Natural killer cell (primary cell): Measurements from ENCODE around the gene C1orf185. TPM values are rescaled to one million over a fixed set of nuclear protein-coding genes. Genes with fewer than 3 reads are reported as not detected.
"Not testable (repeated sequence)": the region's sequence is repeated elsewhere in the genome, so short reads cannot be mapped to it uniquely, and the experiment has no call there.

Experiments
- ATAC-seq, 3 donors: fragments of 150-1000 bp in 2 of 3; fragments of 200-7000 bp in 1 of 3; cut with Tn5 transposase; 1 replicate in 1 of 3; 2 replicates in 2 of 3; pipeline ENCODE4 v1.10.0; 2021; ENCODE audit warnings: mild to moderate bottlenecking in 2 of 3, moderate library complexity in 2 of 3
- DNase-seq, 2 donors: peaks; one replicate each; pipeline versions ENCODE4 v3.0.0 to v3.0.0-alpha.2; 2013 to 2021; ENCODE audit warnings: mixed read lengths in 1 of 2
- H3K27ac ChIP-seq: one replicate; pipeline ENCODE4 v1.5.1; 2013; ENCODE audit warnings: mild to moderate bottlenecking, low read length
- H3K27me3 ChIP-seq: one replicate; pipeline ENCODE4 v1.6.1; 2013; ENCODE audit warnings: low read length; ENCODE audit not compliant: control insufficient read depth, insufficient read depth
- H3K36me3 ChIP-seq: one replicate; pipeline ENCODE4 v1.6.1; 2013; ENCODE audit warnings: low read length; ENCODE audit not compliant: control insufficient read depth, insufficient read depth
- H3K4me1 ChIP-seq: one replicate; pipeline ENCODE4 v1.6.1; 2013; ENCODE audit warnings: low read length; ENCODE audit not compliant: control insufficient read depth, insufficient read depth
- H3K4me3 ChIP-seq: one replicate; pipeline ENCODE4 v1.5.1; 2013; ENCODE audit warnings: low read length
- H3K9me3 ChIP-seq: one replicate; pipeline ENCODE4 v1.6.1; 2013; ENCODE audit warnings: low read length; ENCODE audit not compliant: control insufficient read depth, insufficient read depth
- H3K27ac Mint-ChIP-seq, 2 donors: one replicate each; pipeline ENCODE4 v1.8.0; 2022; ENCODE audit warnings: mild to moderate bottlenecking in 2 of 2, mixed read lengths in 2 of 2, moderate library complexity in 1 of 2
- H3K27me3 Mint-ChIP-seq, 2 donors: one replicate each; pipeline ENCODE4 v1.8.0; 2022; ENCODE audit warnings: low read depth in 2 of 2, mixed read lengths in 2 of 2
- H3K36me3 Mint-ChIP-seq: one replicate; pipeline ENCODE4 v1.8.0; 2022; ENCODE audit warnings: mixed read lengths
- H3K4me1 Mint-ChIP-seq, 2 donors: one replicate each; pipeline ENCODE4 v1.8.0; 2022; ENCODE audit warnings: mixed read lengths in 2 of 2
- H3K4me3 Mint-ChIP-seq: one replicate; pipeline ENCODE4 v1.8.0; 2022; ENCODE audit warnings: mild to moderate bottlenecking, moderate library complexity, mixed read lengths
- H3K9me3 Mint-ChIP-seq, 2 donors: one replicate each; pipeline ENCODE4 v1.8.0; 2022; ENCODE audit warnings: mixed read lengths in 2 of 2
- WGBS: methylation state at CpG from one replicate; pipeline ENCODE4 v1.1.7; 2013; ENCODE audit warnings: missing lambda C conversion rate; ENCODE audit not compliant: insufficient coverage; 5-methylcytosine and 5-hydroxymethylcytosine counted together
- intact Hi-C: fragments of 100-400 bp; cut with micrococcal nuclease; formaldehyde crosslinking; loops from one replicate; pipeline ENCODE4 v1.14.2; 2022
- total RNA-seq, 4 donors: library from RNA; stranded (reverse); fragments of 120-200 nt in 1 of 4; gene quantifications; one replicate each; pipeline versions ENCODE4 v1.2.3 to v1.2.4, GENCODE V29; 2013 to 2022
- TF ChIP-seq, protein P1 (sequence below): fragments of 200-600 bp; IDR thresholded peaks from one replicate; pipeline ENCODE4 v1.8.0; 2022; ENCODE audit warnings: antibody characterized with exemption

C1orf185 gene
- total RNA-seq, 3 donors from 2014 or later (not counting 1 experiment from before 2014, with no cell fraction given), result not detected

DNA sequence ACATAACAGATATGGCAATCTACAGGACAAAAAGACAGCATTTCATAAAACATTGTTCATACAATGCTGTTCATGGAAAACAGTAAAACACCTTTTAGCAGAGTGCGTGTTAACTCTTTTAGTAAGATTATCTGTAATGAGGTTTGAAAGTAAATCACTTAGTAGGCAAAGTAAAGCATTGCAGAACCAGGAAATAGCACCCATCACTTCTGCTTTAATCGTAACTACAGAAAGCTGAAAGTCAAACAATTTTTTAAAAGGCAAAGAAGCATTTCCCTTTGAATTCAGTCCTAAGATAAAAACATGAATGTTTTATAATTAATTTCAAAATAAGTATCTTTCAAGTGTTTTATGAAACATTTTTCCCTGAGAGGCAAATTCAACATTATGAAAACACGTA, 70.8 kb downstream of the C1orf185 start:
- H3K27ac Mint-ChIP-seq, result no peak overlapping the region
- H3K4me1 ChIP-seq, result no peaks in the 10 kb centered on the region
- H3K9me3 Mint-ChIP-seq, result no peaks in the 10 kb centered on the region
- H3K36me3 Mint-ChIP-seq, result no peaks in the 10 kb centered on the region
- ATAC-seq (no peak), DNase-seq (no peak)
- peaks cover 0 to 5% of the 10 kb centered on the region in 2 donors for H3K4me1 Mint-ChIP-seq
- H3K9me3 ChIP-seq, result no peaks in the 10 kb centered on the region
- no peaks in the 10 kb centered on the region for H3K36me3 ChIP-seq
- peaks cover 20 to 25% of the 10 kb centered on the region in 2 donors for H3K27me3 Mint-ChIP-seq
- no peak overlapping the region for H3K4me3 Mint-ChIP-seq
- H3K27ac ChIP-seq, result no peak overlapping the region
- TF ChIP-seq, protein P1, sequence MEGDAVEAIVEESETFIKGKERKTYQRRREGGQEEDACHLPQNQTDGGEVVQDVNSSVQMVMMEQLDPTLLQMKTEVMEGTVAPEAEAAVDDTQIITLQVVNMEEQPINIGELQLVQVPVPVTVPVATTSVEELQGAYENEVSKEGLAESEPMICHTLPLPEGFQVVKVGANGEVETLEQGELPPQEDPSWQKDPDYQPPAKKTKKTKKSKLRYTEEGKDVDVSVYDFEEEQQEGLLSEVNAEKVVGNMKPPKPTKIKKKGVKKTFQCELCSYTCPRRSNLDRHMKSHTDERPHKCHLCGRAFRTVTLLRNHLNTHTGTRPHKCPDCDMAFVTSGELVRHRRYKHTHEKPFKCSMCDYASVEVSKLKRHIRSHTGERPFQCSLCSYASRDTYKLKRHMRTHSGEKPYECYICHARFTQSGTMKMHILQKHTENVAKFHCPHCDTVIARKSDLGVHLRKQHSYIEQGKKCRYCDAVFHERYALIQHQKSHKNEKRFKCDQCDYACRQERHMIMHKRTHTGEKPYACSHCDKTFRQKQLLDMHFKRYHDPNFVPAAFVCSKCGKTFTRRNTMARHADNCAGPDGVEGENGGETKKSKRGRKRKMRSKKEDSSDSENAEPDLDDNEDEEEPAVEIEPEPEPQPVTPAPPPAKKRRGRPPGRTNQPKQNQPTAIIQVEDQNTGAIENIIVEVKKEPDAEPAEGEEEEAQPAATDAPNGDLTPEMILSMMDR, result no peak
- intact Hi-C loops, result no loop called here
- 88% methylated on average over 2 of the region's 3 CpGs for WGBS
- no peak overlapping the region for H3K4me3 ChIP-seq
- H3K27me3 ChIP-seq, result peaks cover 4% of the 10 kb centered on the region

DNA sequence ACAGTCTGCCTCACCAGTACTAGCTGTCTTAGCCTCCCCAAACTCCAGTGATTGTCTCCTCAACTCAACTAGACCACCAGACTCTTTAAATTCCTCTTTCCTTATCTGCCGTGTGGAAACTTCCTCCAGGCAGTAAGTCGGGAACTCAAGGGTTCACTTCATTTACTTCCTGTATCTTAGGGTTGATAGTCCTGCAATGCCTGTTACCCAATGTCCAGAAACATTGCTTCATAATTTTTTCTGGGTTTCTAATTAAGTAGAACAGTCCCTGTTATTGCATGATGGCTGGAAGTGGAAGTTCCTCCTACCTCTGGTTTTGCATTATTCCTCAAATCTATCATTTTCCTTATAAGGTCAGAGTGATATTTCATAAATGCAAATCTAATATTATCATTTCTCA, 73.2 kb downstream of the C1orf185 start:
- H3K36me3 Mint-ChIP-seq, result no peaks in the 10 kb centered on the region
- peaks cover 26 to 32% of the 10 kb centered on the region in 2 donors for H3K27me3 Mint-ChIP-seq
- Histone ChIP-seq H3K4me3 (no peak overlapping the region), H3K36me3 (no peaks in the 10 kb centered on the region), H3K9me3 (no peaks in the 10 kb centered on the region), H3K4me1 (no peaks in the 10 kb centered on the region), H3K27ac (no peak overlapping the region), H3K27me3 (peaks cover 4% of the 10 kb centered on the region)
- DNase-seq (no peak), ATAC-seq (no peak)
- intact Hi-C loops, result no loop called here
- no peak overlapping the region for H3K27ac Mint-ChIP-seq
- H3K4me1 Mint-ChIP-seq, result peaks cover 0 to 5% of the 10 kb centered on the region in 2 donors
- H3K4me3 Mint-ChIP-seq, result no peak overlapping the region
- WGBS, result 3% methylated on average over 2 of the region's 2 CpGs
- no peaks in the 10 kb centered on the region for H3K9me3 Mint-ChIP-seq
- TF ChIP-seq, protein P1, result no peak

DNA sequence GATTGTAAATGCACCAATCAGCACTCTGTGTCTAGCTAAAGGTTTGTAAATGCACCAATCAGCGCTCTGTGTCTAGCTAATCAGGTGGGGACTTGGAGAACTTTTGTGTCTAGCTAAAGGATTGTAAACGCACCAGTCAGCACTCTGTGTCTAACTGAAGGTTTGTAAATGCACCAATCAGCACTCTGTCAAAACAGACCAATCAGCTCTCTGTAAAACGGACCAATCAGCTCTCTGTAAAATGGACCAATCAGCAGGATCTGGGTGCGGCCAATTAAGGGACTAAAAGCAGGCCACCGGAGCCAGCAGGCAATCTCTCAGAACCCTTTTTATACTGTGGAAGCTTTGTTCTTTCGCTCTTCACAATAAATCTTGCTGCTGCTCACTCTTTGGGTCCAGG, 76.0 kb downstream of the C1orf185 start:
- 96% methylated on average over 6 of the region's 6 CpGs for WGBS
- H3K9me3 ChIP-seq, H3K27ac Mint-ChIP-seq, H3K4me1 Mint-ChIP-seq, H3K36me3 ChIP-seq, DNase-seq, H3K4me3 ChIP-seq, H3K27me3 ChIP-seq, H3K4me3 Mint-ChIP-seq, ATAC-seq, H3K27ac ChIP-seq, H3K4me1 ChIP-seq, H3K9me3 Mint-ChIP-seq, H3K36me3 Mint-ChIP-seq, intact Hi-C loops: not testable (repeated sequence)
- H3K27me3 Mint-ChIP-seq, result peaks cover 35 to 39% of the 10 kb centered on the region in 2 donors

DNA sequence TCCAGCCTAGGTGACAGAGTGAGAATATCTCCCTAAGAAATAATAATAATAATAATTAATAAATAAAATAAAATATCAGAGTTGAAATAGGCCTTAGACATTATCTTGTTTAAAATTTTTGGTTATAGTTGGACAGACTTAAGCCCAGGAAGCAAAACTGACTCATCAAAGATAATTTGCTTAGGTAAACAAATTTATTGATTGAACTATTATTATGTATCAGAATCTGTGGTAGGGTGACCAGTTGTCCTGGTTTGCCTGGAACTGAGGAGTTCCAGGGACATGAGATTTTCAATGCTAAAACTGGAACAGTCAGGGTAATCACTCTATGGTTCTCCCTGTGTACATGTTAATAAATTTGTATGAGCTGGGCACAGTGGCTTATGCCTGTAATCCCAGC, 86.2 kb downstream of the C1orf185 start:
- Histone ChIP-seq H3K27me3 (no peaks in the 10 kb centered on the region), H3K4me3 (no peak overlapping the region), H3K27ac (no peak overlapping the region), H3K9me3 (no peaks in the 10 kb centered on the region), H3K36me3 (no peaks in the 10 kb centered on the region), H3K4me1 (no peaks in the 10 kb centered on the region)
- H3K4me3 Mint-ChIP-seq, result no peak overlapping the region
- no peaks in the 10 kb centered on the region for H3K4me1 Mint-ChIP-seq
- no peak for DNase-seq
- no peaks in the 10 kb centered on the region for H3K27me3 Mint-ChIP-seq
- H3K27ac Mint-ChIP-seq, result no peak overlapping the region
- intact Hi-C loops, result no loop called here
- H3K36me3 Mint-ChIP-seq, result no peaks in the 10 kb centered on the region
- H3K9me3 Mint-ChIP-seq, result no peaks in the 10 kb centered on the region
- no peak for ATAC-seq
- TF ChIP-seq, protein P1, result no peak
